Activated T-cell treated with anti-CD3 and anti-CD28 coated beads for 24 hours (primary cell): ENCODE results near the gene WDFY4.

Experiments
- DNase-seq: peaks from one replicate; pipeline ENCODE4 v3.0.0-alpha.2; 2020; ENCODE audit warnings: low read depth

WDFY4 gene

DNA sequence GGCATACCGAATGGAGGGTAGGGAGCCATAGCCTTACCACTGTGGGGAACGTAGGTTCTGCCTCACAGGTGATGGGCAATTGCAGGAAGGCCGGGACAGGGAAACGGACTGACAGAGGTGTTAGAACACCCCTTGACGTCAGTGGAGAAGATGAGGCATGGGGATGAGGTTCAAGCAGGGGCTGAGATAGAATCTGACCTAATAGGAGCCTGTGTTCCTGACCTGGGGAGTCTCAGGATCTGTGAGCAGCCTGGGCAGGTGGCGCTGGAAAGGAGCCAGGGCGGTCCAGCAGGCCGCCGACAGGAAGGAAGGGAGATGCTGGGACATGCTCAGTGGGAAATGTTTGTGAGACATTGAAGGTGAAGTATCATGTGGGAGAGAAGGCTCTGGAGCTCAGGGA is 109.4 kb downstream of the WDFY4 start:
- DNase-seq: no peak

DNA sequence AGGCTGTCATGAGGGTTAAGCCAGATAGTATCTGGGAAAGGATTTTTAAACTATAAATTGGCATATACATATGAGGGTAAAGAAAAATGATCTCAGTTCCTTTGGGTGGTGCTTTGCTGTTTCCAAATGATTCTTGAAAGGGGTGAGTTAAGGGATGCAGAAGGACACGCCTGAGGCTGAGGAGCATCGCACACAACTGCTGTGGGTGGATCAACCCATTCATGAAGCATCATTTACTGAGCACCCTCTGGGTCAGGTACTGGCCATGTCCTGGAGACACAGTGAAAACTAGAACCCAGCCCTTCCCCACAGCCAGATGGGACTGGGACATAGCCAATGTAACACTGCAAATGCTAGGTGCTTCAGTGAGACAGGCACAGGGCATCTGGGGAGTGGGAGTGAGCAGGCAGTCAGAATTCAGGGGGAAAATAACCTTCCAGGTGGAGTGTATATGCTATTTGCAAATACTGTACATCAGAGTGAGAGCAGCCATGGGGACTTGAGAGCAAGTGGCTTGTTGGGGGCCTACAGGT is 112.1 kb downstream of the WDFY4 start:
- DNase-seq: no peak

DNA sequence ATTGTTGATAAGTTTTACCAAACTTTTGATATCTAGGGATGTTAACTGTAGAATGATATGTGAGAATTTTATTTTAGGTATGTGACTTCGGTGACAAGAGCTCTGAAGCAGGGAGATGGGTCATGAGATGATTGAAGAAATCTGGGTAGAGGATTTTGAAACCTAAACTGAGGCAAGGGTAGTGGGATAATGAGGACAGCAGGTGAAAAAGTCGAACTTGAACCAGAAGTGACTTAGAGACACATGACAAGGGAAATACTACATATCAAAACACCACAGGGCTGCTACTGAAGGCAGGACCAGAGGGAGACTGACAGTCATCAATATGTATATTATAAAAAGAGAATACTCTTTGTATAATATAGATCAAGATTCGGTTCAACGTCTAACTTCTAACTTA is 113.2 kb downstream of the WDFY4 start:
- DNase-seq: no peak

DNA sequence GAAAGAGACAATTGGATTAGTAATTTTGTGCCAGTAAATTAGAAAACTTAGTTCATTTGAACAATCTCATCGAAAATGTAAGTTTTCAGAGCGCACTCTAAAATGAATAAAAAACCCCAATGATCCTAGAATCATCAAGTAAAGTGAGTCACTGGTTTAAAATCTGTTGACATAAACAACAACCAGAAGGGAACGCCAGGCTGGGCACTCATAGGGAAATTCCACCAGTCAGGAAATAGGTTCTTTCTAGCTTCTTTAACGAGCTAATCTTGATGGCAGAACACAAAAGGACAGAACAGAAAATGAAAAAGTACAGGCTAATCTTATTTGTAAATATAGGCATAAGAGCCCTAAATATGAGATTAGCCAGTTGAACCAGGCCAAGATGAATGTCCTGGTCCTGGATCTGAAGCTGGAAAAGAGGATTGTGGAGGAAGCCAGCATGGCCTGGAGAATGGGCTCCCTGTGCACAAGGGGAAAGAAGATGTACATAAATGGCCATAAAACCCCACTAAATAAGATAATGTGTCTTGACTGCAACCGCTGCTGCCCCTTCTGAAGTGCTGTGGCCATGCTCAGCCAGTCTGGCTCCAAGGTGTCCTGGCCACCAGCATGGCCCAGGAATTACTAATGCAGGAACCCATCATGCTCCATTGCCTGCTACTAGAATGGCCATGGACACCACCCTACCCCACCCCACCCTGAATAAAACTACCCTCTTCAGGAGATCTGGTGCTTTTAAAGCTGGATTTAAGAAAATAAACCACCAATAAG is 114.0 kb downstream of the WDFY4 start:
- DNase-seq: no peak

DNA sequence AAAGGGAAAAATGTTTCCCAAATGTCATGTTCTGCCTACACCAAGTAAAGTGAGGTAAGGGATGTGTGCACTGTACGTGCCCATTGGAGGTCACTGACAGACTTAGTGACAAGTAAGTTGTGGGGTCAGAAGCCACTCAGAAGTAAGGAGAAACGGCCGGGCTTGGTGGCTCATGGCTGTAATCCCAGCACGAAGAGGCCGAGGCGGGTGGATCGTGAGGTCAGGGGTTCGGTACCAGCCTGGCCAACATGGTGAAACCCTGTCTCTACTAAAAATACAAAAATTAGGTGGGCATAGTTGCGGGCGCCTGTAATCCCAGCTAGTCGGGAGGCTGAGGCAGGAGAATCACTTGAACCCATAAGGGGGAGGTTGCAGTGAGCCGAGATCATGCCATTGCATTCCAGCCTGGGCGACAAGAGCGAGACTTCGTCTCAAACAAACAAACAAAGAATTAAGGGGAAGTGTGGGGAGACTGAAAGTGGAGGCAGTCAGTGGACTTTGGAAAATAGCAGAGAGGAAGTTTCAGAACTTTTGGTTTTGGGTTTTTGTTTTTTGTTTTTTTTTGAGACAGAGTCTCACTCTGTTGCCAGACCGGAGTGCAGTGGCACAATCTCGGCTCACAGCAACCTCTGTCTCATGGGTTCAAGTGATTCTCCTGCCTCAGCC is 114.8 kb downstream of the WDFY4 start:
- DNase-seq: no peak

DNA sequence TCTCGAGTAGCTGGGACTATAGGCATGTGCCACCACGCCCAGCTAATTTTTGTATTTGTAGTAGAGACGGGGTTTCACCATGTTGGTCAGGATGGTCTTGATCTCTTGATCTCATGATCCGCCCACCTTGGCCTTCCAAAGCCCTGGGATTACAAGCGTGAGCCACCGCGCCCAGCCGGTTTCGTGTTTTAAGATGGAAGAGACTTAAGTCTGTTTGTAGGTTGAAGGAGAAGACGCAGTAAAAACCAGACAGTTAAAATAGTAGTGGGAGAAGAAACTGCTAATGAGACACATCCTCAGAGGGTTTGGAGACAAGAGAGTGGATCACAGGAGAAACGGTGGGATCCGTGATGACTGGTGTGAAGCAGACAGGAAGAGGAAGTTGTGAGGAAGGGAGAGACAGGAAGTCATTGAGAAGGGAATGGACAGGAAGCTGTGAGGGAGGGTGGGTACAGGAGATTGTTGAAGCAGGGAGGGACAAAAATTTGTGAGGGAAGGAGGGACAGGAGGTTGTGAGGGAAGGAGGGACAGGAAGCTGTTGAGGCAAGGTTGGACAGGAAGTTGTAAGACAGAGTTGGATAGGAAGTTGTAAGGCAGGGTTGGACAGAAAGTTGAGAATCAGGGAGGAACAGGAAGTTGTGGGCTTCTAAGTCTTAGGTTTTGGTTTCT is 115.5 kb downstream of the WDFY4 start:
- no peak for DNase-seq

DNA sequence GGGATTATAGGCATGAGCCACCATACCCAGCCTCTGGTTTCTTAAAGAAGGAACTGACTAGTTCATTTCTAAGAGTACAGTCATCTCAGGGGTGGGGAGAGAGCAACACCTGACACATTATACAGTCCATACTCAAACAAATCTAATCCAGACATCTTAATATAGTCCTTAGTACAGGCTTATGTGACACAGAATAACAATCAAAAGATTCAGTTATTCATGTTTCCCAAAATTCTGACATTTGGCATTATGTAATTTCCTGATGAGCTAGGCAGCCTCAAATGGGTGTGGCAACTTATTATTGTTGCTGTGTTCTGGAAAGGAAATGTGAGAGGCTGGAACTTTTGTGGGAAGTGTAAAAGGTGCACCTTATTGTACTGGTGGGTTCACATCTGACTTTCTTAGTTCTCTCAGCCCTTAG is 116.3 kb downstream of the WDFY4 start:
- no peak for DNase-seq

DNA sequence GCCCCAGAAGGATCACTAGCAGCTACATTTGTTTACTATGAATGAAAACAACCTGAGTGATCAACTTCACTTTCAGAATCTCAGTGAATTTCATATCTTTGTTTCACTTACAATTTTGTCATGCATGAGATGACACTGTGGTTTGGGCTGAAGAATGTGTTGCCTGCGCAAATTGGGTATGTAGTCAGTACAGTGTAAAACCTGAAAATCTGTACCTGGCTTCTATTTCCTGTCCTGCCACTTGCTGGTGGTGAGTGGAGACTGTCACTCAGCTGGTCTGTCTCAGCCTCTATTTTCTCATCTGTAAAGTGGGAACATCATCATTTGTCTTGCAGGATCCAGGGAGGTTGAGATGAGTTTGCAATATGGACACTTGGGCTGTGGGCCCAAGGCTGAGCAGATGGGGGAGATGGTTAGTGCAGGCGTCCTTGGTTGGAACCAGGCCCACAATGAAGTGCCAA is 118.0 kb downstream of the WDFY4 start:
- DNase-seq: no peak

DNA sequence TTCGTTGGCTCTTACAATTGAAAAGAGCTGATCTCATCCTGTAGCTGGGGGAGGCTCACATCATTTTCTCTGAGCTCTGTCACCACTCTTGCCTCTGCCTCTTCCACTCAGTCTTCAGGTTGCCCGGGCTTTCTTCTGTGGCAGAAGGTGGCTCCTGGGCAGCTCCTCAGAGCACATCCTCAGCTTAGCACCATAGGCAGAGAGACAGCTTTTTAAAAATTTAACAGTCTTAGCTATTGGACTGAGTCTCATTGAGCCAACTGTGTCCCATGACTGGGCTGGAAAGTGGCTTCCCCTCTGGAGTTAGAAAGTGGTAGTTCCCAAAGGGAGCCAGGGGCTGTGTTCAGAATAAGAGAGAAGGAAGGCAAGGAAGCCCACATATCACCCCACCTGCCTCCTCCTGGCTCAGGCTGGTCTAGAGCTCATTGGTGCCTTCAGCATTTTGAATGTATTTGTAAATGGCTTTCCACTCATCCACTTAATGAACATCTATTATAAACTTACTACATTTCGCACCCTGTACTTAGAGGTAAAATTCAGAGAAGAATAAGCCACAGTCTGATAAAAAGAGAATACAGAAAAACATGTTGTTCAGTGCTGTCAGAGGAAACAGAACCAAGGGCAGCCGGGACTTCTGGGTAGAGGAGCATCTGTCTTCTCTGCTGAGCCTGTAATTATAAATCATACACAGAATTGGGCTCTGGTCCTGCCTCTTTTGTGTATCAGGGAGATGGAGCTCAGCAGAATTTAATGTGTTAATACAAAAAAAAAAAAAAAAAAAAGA is 119.3 kb downstream of the WDFY4 start:
- DNase-seq: no peak

DNA sequence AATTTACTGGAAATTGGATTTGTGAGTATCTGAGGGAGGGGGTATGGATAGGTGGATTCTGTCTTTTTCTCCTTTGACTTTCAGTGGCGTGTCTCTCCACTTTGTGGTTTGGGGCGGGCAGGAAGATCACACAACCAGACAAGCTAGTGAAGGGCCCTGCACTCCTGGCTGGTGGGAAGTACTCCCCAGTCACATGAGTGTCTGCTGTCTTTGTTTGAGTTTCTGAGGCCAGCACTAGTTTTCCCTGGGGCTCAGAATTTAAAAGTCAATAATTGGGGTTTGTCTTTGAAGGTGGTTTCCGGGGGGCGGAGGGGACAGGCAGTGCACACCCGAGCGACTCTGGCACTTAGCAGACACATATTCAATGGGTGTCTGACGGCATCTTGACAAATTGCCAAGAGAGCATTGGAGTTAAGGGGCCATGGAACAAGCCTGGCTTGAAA is 120.1 kb downstream of the WDFY4 start:
- DNase-seq: no peak

DNA sequence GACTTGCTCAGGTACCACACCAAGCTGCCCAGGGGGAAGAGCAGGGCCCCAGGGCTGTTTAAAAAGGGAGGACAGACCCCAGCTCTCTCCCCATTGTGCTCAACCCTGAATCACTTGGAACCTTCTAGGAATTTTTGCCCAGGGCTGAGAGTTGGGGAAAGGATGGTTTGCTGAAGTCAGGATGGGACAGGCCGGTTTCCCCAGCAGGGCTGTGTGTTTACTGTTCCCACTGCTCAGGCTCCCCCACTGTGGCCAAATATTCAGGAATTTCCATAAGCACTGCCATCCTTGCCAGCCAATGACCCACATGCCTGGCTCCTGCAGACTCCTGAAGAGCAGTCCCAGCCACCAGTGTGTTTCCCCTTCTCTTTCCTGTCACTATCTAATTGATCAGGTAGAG is 120.7 kb downstream of the WDFY4 start:
- no peak for DNase-seq

DNA sequence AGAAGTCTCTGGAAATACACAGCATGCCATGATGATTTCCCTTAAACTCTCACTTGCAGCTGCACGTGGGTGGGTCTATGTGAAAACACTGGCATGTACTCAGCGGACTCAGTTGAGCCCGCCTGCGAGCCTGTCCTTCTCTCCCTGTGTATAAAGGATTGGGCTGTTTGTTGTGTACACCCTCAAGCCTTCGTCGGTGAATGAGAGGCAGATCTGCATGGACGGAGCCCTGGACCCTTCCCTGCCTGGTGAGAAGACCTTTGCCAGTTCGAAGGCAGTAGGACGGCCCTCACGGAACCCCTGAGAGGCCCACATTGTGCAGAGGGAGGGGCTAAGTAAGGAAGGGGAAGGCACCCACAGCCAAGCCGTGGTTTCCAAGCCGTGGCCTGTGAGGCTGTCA is 121.2 kb downstream of the WDFY4 start:
- DNase-seq: no peak

DNA sequence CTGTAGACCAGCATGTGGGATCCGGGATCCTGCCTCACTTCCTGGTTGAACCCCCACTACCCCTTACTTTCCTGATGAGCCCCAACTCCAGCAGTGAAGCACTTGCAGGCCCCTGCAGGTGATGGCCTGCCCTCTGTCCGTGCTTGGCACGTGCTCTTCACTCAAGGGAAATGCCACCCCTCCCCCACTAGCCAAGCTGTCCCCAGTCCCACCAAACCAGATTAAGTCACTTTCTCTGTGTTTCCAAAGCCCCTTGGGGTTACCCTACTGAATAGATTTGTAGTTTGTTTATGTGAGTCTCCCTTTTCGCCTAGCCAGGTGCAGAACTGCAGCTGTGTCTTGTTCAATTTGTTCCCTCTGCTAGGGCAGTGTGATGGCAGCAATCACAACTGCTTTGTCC is 121.7 kb downstream of the WDFY4 start:
- DNase-seq: no peak

DNA sequence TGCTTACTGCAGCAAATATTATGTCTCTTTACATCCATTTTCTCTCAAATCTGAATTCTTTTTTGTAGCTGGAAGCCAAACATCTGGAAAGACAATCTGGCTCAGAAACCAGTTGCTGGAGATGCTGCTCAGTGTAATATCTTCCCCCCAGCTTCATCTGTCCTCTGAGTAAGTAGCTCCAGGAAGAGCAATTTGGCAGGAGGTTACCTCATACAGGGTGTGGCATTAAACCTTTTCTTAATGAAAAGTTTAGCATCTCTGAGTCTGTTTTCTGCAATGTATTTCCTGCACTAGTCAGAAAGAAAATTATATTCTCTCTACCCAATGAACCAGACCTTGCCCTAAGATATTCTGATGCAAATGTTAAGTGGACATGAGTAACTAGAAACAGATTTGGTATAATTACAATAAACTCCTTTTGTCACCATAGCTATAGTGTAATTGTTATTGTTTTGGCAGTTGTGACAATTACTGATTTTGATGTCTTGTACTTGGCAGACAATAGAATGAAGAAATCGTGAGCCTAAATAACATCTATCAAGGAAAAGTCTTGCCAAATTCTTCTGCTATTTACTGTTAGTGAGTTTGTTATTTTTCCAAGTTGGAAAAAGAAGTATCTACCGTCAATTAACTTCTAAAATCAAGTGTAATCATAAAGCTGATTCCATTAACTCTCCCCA is 123.3 kb downstream of the WDFY4 start:
- no peak for DNase-seq

DNA sequence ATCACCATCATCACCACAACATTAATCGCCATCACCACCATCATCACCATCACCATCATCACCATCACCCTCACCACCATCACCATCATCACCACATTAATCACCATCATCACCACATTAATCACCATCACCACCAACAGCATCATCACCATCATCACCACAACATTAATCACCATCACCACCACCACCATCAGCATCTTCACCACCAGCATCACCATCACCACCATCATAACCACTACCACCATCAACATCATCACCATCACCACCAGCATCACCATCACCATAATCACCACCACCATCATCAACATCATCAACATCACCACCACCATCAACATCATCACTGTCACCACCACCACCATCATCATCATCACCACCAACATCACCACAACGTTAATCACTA is 124.6 kb downstream of the WDFY4 start:
- no peak for DNase-seq

DNA sequence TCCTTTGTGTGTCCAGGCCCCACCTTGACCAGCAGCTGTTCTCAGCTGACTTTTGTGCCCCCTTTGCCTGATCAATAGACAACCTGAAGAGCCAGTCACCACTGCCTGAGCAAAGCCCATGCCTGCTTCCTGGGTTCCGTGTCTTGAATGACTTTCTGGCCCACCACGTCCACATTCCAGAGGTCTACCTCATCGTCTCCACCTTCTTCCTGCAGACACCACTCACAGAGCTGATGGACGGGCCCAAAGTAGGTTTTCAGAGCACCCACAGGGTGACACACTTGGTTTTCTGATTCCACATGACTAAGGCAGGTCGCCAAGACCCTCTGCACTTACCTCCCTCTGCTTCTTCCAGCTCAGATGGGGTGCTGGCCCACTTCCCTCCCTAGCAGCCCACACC is 126.8 kb downstream of the WDFY4 start:
- DNase-seq: no peak

DNA sequence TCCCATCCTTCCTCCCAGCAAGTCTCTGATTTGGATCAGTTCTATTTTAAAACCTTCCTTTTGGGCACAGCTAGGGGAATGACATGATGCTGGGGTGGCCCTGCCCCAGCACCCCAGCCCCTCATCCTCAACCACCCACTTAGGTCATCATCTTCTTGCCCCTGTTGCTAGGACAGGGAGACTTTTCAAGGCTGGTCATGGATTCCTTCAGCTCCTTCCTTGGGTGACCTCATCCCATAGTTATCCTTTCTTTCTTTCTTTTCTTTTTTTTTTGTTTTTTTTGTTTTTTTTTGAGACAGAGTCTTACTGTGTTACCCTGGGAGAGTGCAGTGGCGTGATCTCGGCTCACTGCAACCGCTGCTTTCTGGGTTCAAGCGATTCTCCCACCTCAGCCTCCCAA is 127.2 kb downstream of the WDFY4 start:
- DNase-seq: no peak

DNA sequence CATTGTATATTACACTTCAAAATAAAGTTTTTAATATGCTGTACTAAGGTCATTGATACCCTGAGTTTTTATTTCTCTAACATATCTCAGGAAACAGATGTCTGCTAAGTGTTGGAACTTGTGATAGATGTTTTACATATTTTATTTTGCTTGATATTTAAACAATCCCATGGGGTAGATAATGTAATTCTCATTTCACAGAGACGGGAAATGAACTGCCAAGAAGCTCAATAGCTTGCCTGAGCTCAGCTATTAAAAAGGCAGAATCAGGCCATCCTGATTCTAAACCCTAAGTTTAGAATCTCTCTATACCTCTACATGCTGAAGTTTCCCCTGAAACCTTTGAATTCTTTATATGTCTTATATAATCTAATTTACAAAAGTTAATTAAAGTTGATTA is 128.6 kb downstream of the WDFY4 start:
- no peak for DNase-seq

DNA sequence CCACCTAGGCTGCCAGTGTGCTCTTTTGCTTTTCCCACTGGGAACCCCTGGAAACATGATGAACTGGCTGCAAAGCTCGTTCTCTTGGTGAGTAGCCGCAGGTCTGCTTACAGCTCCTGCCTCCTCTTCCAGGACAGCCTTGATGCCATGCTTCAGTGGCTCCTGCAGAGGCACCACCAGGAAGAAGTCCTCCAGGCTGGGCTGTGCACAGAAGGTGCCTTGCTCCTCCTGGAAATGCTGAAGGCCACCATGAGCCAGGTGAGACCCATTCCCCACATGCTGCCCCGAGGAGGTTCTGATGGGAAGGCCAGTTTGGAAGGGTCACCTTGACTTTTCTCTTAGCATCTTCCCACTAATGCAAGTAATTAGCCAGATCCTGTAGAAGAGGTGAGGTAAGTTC is 129.2 kb downstream of the WDFY4 start:
- no peak for DNase-seq

DNA sequence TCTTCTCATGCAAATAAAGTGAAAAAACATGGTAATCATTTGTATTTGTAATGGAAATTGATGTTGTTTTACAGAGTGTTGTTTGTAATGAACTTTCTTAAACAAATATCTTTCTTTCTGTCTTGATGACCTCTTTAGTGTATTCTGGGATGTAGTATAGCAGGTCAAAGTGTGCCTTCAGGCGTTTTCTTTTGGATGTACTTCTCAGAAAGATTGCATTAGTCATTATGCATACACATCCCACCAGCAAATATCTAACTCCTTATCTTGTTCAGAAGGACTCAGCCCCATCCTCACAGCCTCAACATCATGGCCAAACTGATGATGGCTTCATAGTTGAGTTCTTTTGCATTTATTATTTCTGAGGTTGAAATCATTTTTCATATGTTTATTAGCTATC is 130.3 kb downstream of the WDFY4 start:
- no peak for DNase-seq

DNA sequence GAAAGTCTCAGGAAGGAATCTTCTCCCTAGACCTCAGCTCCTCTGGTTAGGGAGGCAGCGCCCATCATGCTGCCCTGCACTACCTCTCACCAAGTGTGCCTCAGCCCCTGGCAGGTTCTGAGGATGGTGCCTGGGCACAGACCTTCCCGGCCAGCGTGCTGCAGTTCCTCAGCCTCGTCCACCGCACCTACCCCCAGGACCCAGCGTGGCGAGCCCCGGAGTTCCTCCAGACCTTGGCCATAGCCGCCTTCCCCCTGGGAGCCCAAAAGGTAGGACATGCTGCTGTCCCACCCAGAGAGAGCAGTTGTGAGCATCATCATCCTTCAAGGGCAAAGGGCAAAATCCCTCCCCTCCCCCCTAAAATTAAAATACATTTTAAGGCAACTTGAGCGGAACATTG is 132.5 kb downstream of the WDFY4 start:
- no peak for DNase-seq

DNA sequence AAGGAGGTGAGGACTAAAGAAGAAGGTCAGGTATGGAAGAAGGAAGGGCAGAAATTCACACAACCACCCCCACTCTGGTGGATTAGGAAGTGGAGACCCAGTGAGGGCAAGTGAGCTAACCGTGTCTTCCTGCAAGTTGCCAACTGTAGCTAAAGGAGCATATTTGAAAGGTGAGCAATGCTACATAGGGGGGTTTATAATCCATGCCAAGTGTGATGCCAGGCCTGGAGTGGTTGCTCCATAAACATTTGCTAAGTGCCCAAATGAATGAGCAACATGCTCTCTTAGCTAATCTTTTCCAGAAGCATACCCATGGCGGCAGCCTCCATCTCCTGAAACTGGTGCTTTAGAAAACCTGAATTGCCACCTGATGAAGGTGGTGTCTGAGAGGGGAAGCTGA is 133.4 kb downstream of the WDFY4 start:
- no peak for DNase-seq
